ENCODE results near the gene WDR27. TPM values are rescaled to one million over a fixed set of nuclear protein-coding genes. Genes with fewer than 3 reads are reported as not detected.

WDR27 gene
- total RNA-seq, 1 donor from 2014 or later = 92.7 TPM

DNA sequence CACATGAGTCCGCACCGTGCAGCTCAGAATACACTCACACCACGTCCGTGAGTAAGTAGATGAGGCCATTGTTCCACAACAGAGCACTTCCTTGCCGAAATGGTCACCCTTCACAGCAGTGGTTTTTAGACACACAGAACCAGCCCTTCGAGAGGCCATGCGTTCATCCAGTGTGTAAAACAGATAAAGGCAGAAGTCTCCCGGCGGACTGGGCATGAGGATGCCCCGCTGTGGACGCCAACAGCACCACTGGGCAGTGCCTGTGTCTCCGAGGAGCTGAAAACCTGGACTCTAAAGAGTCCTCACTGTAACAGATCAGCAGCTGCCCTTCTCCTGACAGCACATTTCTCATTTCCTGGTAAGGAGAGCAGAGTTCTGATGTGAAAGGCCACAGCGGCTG, 75.2 kb downstream of the WDR27 start:
- no peaks in the 10 kb centered on the region for H3K27me3 ChIP-seq
- H3K36me3 ChIP-seq = peaks cover 5 to 25% of the 10 kb centered on the region in 2 donors
- no peaks in the 10 kb centered on the region for H3K9me3 ChIP-seq
- H3K27ac ChIP-seq = no peak overlapping the region
- no peak overlapping the region for H3K4me3 ChIP-seq
- no peak for DNase-seq (ENCODE audit: low spot score in 2 of 2)
- intact Hi-C loops (cut with DNase I) = no loop called here
- TF ChIP-seq, protein P1, sequence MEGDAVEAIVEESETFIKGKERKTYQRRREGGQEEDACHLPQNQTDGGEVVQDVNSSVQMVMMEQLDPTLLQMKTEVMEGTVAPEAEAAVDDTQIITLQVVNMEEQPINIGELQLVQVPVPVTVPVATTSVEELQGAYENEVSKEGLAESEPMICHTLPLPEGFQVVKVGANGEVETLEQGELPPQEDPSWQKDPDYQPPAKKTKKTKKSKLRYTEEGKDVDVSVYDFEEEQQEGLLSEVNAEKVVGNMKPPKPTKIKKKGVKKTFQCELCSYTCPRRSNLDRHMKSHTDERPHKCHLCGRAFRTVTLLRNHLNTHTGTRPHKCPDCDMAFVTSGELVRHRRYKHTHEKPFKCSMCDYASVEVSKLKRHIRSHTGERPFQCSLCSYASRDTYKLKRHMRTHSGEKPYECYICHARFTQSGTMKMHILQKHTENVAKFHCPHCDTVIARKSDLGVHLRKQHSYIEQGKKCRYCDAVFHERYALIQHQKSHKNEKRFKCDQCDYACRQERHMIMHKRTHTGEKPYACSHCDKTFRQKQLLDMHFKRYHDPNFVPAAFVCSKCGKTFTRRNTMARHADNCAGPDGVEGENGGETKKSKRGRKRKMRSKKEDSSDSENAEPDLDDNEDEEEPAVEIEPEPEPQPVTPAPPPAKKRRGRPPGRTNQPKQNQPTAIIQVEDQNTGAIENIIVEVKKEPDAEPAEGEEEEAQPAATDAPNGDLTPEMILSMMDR (IDR thresholded peaks at IDR 0.05) = no peak
- H3K4me1 ChIP-seq = no peaks in the 10 kb centered on the region

DNA sequence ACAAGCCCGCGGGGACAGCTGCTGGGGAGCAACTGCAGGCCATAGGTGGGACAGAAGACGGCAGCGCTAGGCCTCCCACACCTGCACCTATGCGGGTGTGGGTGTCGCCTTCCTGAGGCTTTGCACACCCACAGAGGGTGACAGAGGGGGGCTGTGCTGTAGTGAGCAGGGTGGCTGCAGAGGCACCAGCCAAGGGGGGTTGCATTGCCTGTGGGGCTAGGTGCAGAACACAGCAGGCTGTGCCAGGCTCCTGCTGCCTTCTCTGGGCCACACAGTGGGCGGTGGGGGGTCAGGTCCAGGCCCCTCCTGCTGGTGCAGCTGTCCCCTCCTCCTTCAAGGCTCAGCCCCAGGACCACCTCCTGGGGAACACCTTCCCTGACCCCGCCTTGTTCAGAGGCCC, 75.7 kb downstream of the WDR27 start:
- Histone ChIP-seq H3K36me3 (peaks cover 5 to 25% of the 10 kb centered on the region in 2 donors), H3K4me1 (no peaks in the 10 kb centered on the region), H3K27me3 (no peaks in the 10 kb centered on the region), H3K27ac (no peak overlapping the region), H3K9me3 (no peaks in the 10 kb centered on the region), H3K4me3 (no peak overlapping the region)
- intact Hi-C loops (cut with DNase I) = no loop called here
- TF ChIP-seq, protein P1 (IDR thresholded peaks at IDR 0.05) = no peak
- no peak for DNase-seq (ENCODE audit: low spot score in 2 of 2)

DNA sequence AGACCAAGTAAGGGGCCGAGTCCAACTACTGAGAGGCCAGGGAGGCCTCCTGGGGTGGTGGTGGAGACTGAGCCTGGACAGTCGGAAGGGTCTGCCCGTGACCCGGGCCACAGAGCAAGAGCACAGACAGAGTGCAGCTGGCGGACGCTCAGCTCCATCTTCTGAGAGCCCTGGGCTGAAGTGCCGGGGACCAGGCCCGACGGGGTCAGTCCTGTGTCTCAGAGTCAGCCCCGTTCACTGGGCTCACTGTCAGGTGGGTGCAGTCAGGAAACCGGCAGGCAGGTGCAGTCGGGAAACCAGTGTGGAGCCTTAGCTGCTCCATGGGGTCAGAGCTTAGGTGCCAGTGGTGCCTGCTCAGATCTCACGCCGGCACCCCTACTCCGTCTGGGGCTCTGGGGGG, 76.5 kb downstream of the WDR27 start:
- intact Hi-C loops (cut with DNase I) = no loop called here
- Histone ChIP-seq H3K4me3 (no peak overlapping the region), H3K36me3 (peaks cover 5 to 25% of the 10 kb centered on the region in 2 donors), H3K4me1 (no peaks in the 10 kb centered on the region), H3K9me3 (no peaks in the 10 kb centered on the region), H3K27me3 (no peaks in the 10 kb centered on the region), H3K27ac (no peak overlapping the region)
- DNase-seq (ENCODE audit: low spot score in 2 of 2) = no peak
- TF ChIP-seq, protein P1 (IDR thresholded peaks at IDR 0.05) = no peak

DNA sequence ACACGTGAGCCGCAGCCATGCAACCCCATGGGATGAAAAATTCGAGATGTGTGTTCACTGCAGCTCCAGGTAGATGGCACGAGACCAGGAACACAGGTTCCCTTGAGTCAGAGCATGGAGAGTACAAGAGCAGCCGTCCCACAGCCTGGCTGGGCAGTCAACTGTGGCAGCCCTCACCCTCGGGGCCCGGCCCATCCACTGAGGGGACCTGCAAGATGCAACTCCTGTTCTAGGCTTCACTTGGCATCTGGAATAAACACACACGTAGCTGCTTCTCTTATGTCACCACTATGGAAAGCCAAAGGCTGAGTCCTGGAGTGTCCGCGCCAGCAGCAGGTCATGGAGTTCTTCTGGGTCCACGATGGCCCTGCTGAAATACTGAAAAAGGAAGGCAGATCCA, 77.0 kb downstream of the WDR27 start:
- H3K36me3 ChIP-seq = peaks cover 5 to 25% of the 10 kb centered on the region in 2 donors
- no peak overlapping the region for H3K4me3 ChIP-seq
- H3K9me3 ChIP-seq = no peaks in the 10 kb centered on the region
- H3K4me1 ChIP-seq = no peaks in the 10 kb centered on the region
- no peaks in the 10 kb centered on the region for H3K27me3 ChIP-seq
- H3K27ac ChIP-seq = no peak overlapping the region
- intact Hi-C loops (cut with DNase I) = no loop called here
- TF ChIP-seq, protein P1 (IDR thresholded peaks at IDR 0.05) = no peak
- no peak for DNase-seq (ENCODE audit: low spot score in 2 of 2)

DNA sequence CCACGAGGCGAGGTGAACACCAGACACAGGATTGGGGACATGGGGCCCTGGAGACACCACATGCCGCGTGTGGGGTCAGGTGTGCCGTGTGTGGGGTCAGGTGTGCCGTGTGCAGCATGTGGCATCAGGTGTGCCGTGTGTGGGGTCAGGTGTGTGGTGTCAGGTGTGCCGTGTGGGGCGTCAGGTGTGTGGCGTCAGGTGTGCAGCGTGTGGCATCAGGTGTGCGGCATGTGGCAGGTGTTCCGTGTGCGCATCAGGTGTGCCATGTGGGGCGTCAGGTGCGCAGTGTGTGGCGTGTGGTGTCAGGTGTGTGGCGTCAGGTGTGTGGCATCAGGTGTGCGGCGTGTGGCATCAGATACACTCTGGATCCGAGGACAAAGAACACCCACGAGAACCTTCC, 77.9 kb downstream of the WDR27 start:
- TF ChIP-seq, protein P1 (IDR thresholded peaks at IDR 0.05) = no peak
- Histone ChIP-seq H3K9me3 (no peaks in the 10 kb centered on the region), H3K27ac (no peak overlapping the region), H3K27me3 (no peaks in the 10 kb centered on the region), H3K36me3 (peaks cover 5 to 25% of the 10 kb centered on the region in 2 donors), H3K4me3 (no peak overlapping the region), H3K4me1 (peaks cover 0 to 2% of the 10 kb centered on the region in 2 donors)
- intact Hi-C loops (cut with DNase I) = no loop called here
- no peak for DNase-seq (ENCODE audit: low spot score in 2 of 2)

DNA sequence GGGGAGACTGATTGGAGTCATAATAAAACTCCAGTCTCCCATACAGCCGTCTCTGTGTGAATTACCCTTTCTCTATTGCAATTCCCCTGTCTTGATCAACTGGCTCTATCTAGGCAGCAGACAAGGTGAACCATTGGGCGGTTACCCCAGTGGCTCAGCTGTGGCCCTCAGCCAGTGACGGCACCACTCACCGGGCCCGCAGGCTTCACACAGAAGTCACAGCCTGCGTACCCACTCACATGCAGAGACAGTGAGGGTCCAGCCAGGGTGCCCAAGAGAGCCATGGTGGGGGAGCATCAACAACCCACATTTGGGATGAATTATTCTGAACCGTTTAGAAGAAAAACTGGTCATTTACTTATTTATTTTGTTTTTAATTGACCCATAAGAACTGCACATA, 78.5 kb downstream of the WDR27 start:
- Histone ChIP-seq H3K27ac (no peak overlapping the region), H3K4me1 (peaks cover 0 to 6% of the 10 kb centered on the region in 2 donors), H3K27me3 (no peaks in the 10 kb centered on the region), H3K9me3 (no peaks in the 10 kb centered on the region), H3K4me3 (no peak overlapping the region), H3K36me3 (peaks cover 5 to 25% of the 10 kb centered on the region in 2 donors)
- no peak for DNase-seq (ENCODE audit: low spot score in 2 of 2)
- intact Hi-C loops (cut with DNase I) = no loop called here
- TF ChIP-seq, protein P1 (IDR thresholded peaks at IDR 0.05) = no peak
